H1 (cell line): ENCODE results near the gene MBNL3. TPM values are rescaled to one million over a fixed set of nuclear protein-coding genes. Genes with fewer than 3 reads are reported as not detected.

Source experiments
- CTCF ChIA-PET: fragments of 300-600 bp; sonication (Branson Sonifier 250); formaldehyde crosslinking; loops from one replicate; lab custom pipeline; 2021; ENCODE audit not compliant: partially characterized antibody; lab: Charles Lee
- POLR2A ChIA-PET: fragments of 300-600 bp; sonication (Branson Sonifier 250); formaldehyde crosslinking; loops from one replicate; lab custom pipeline; 2021; ENCODE audit warnings: inconsistent platforms; ENCODE audit not compliant: partially characterized antibody; lab: Charles Lee
- DNase-seq, 2 experiments: peaks; one replicate each; pipeline versions ENCODE4 v3.0.0 to v3.0.0-alpha.2; 2010 to 2022; ENCODE audit warnings: low spot score in 2 of 2, low read depth in 1 of 2, mixed read lengths in 1 of 2
- FAIRE-seq: peaks from 2 replicates; lab custom pipeline; 2011; peaks lifted over from hg19 to GRCh38; lab: Jason Lieb, UNC
- H2AFZ ChIP-seq: 2 replicates; pipeline ENCODE4 v1.8.1; 2012; ENCODE audit warnings: low read length, inconsistent platforms
- H2AK5ac ChIP-seq: 2 replicates; pipeline ENCODE4 v1.6.1; 2013; ENCODE audit warnings: low read depth, low read length
- H2BK120ac ChIP-seq: replicated peaks from 2 replicates; pipeline ENCODE3; 2013; ENCODE audit warnings: low read depth, low read length, inconsistent platforms
- H2BK12ac ChIP-seq: 2 replicates; pipeline ENCODE4 v1.6.1; 2013; ENCODE audit warnings: low read depth, low read length
- H2BK15ac ChIP-seq: 2 replicates; pipeline ENCODE4 v1.6.1; 2013; ENCODE audit warnings: low read length
- H2BK20ac ChIP-seq: 2 replicates; pipeline ENCODE4 v1.6.1; 2013; ENCODE audit warnings: low read length
- H2BK5ac ChIP-seq: 2 replicates; pipeline ENCODE4 v1.6.1; 2013; ENCODE audit warnings: low read depth, low read length
- H3K14ac ChIP-seq: 2 replicates; pipeline ENCODE4 v1.6.1; 2013; ENCODE audit warnings: inconsistent platforms; ENCODE audit not compliant: insufficient read length
- H3K18ac ChIP-seq: 2 replicates; pipeline ENCODE4 v1.6.1; 2013; ENCODE audit warnings: low read length; ENCODE audit errors: extremely low read depth
- H3K23ac ChIP-seq: 2 replicates; pipeline ENCODE4 v1.6.1; 2013; ENCODE audit warnings: inconsistent platforms; ENCODE audit not compliant: insufficient read length
- H3K23me2 ChIP-seq: 2 replicates; pipeline ENCODE4 v1.6.1; 2013; ENCODE audit warnings: low read depth, low read length
- H3K27ac ChIP-seq: 2 replicates; pipeline ENCODE4 v1.6.1; 2011; ENCODE audit warnings: low read depth, low read length, inconsistent platforms
- H3K27me3 ChIP-seq, 4 experiments: replicated peaks in 1 of 4; 1 replicate in 1 of 4; 2 replicates in 3 of 4; pipeline versions ENCODE4 v1.6.1 to v1.8.1; 2011 to 2013; ENCODE audit warnings: low read length in 3 of 4, mild to moderate bottlenecking in 3 of 4, inconsistent platforms in 2 of 4, mixed read lengths in 2 of 4, moderate library complexity in 1 of 4; ENCODE audit not compliant: control insufficient read depth in 3 of 4, insufficient read depth in 3 of 4; ENCODE audit errors: extremely low read depth in 1 of 4
- H3K36me3 ChIP-seq, 4 experiments: 2 replicates each; pipeline versions ENCODE4 v1.6.1 to v1.8.1; 2011 to 2013; ENCODE audit warnings: mild to moderate bottlenecking in 4 of 4, low read length in 3 of 4, moderate library complexity in 2 of 4, control low read depth in 1 of 4, inconsistent platforms in 1 of 4; ENCODE audit not compliant: insufficient read depth in 4 of 4, control insufficient read depth in 2 of 4
- H3K4ac ChIP-seq: replicated peaks from 2 replicates; pipeline ENCODE3; 2013; ENCODE audit warnings: low read length, low read depth, mixed read lengths, inconsistent platforms; ENCODE audit not compliant: insufficient read length
- H3K4me1 ChIP-seq, 4 experiments: replicated peaks in 1 of 4; 1 replicate in 1 of 4; 2 replicates in 3 of 4; pipeline versions ENCODE4 v1.6.1 to v1.8.1; 2011 to 2013; ENCODE audit warnings: low read length in 3 of 4, inconsistent platforms in 2 of 4, mixed read lengths in 1 of 4; ENCODE audit not compliant: insufficient read depth in 4 of 4, control insufficient read depth in 3 of 4
- H3K4me2 ChIP-seq, 2 experiments: 2 replicates each; pipeline versions ENCODE4 v1.6.1 to v1.8.1; 2011 to 2013; ENCODE audit warnings: low read depth in 2 of 2, low read length in 2 of 2, control low read depth in 1 of 2, inconsistent platforms in 1 of 2, mild to moderate bottlenecking in 1 of 2; ENCODE audit not compliant: insufficient read depth in 1 of 2
- H3K4me3 ChIP-seq, 4 experiments: fragments of 200-600, 300-600 bp in 1 of 4; sonication (generic), shearing (Covaris generic), sonication (Bioruptor Twin) in 1 of 4; 2 replicates each; pipeline versions ENCODE4 v1.5.1 to v1.8.1; 2011 to 2016; ENCODE audit warnings: low read length in 4 of 4, low read depth in 3 of 4, control low read depth in 2 of 4, inconsistent platforms in 2 of 4, mild to moderate bottlenecking in 2 of 4, mixed read lengths in 1 of 4, moderate library complexity in 1 of 4; ENCODE audit not compliant: insufficient read depth in 2 of 4; ENCODE audit errors: extremely low read depth in 1 of 4
- H3K56ac ChIP-seq: replicated peaks from 2 replicates; pipeline ENCODE3; 2013; ENCODE audit warnings: low read depth, mild to moderate bottlenecking, mixed read lengths, low read length, inconsistent platforms; ENCODE audit not compliant: insufficient read length
- H3K79me1 ChIP-seq: 2 replicates; pipeline ENCODE4 v1.6.1; 2013; ENCODE audit warnings: low read depth, low read length, control low read depth
- H3K79me2 ChIP-seq, 2 experiments: 2 replicates each; pipeline versions ENCODE4 v1.6.1 to v1.8.1; 2012 to 2013; ENCODE audit warnings: low read length in 2 of 2, mild to moderate bottlenecking in 2 of 2, inconsistent platforms in 1 of 2; ENCODE audit not compliant: insufficient read depth in 2 of 2, control insufficient read depth in 1 of 2
- H3K9ac ChIP-seq, 4 experiments: replicated peaks in 1 of 4; 1 replicate in 1 of 4; 2 replicates in 3 of 4; pipeline versions ENCODE4 v1.6.1 to v1.8.1; 2011 to 2013; ENCODE audit warnings: low read depth in 3 of 4, low read length in 3 of 4, control low read depth in 2 of 4, mild to moderate bottlenecking in 2 of 4, moderate library complexity in 2 of 4, inconsistent platforms in 1 of 4; ENCODE audit errors: extremely low read depth in 1 of 4
- H3K9me3 ChIP-seq, 2 experiments: 2 replicates each; pipeline versions ENCODE4 v1.6.1 to v1.8.1; 2012 to 2013; ENCODE audit warnings: mild to moderate bottlenecking in 2 of 2, moderate library complexity in 2 of 2, control low read depth in 1 of 2, inconsistent platforms in 1 of 2, low read depth in 1 of 2, low read length in 1 of 2, mixed read lengths in 1 of 2; ENCODE audit not compliant: insufficient read depth in 2 of 2
- H4K20me1 ChIP-seq, 2 experiments: replicated peaks in 1 of 2; 2 replicates each; pipeline versions ENCODE3 to v1.8.1; 2011 to 2013; ENCODE audit warnings: inconsistent platforms in 2 of 2, low read length in 2 of 2, mild to moderate bottlenecking in 1 of 2; ENCODE audit not compliant: insufficient read depth in 2 of 2, control insufficient read depth in 1 of 2
- H4K5ac ChIP-seq: 2 replicates; pipeline ENCODE4 v1.6.1; 2013; ENCODE audit warnings: low read length, low read depth, mixed read lengths, inconsistent platforms; ENCODE audit not compliant: insufficient read length
- H4K8ac ChIP-seq: 2 replicates; pipeline ENCODE4 v1.8.0; 2013; ENCODE audit warnings: mild to moderate bottlenecking, moderate library complexity, low read length, inconsistent platforms; ENCODE audit not compliant: insufficient read depth; ENCODE audit errors: extremely low read depth
- H4K91ac ChIP-seq: replicated peaks from 2 replicates; pipeline ENCODE3; 2013; ENCODE audit warnings: low read length, mixed read lengths, inconsistent platforms; ENCODE audit not compliant: insufficient read length
- ASH2L ChIP-seq: fragments of 200-600, 300-600 bp; sonication (generic); IDR thresholded peaks from one replicate; pipeline ENCODE4 v1.7.1; 2017; ENCODE audit warnings: low read length
- CTCF ChIP-seq, 3 experiments: IDR thresholded peaks; 1 replicate in 2 of 3; 2 replicates in 1 of 3; pipeline versions ENCODE4 v1.5.1 to v1.6.1; 2011; ENCODE audit warnings: low read length in 3 of 3, mild to moderate bottlenecking in 3 of 3, inconsistent platforms in 2 of 3, low read depth in 1 of 3, moderate library complexity in 1 of 3; ENCODE audit not compliant: insufficient read depth in 1 of 3; ENCODE audit errors: control extremely low read depth in 1 of 3
- RAD21 ChIP-seq, 2 experiments: IDR thresholded peaks in 1 of 2; conservative IDR thresholded peaks in 1 of 2; 2 replicates each; pipeline ENCODE4 v1.6.1; 2011; ENCODE audit warnings: low read depth in 2 of 2, low read length in 2 of 2, improper control_type of control experiment in 1 of 2, inconsistent platforms in 1 of 2, mild to moderate bottlenecking in 1 of 2, moderate library complexity in 1 of 2
- RBBP5 ChIP-seq: IDR thresholded peaks from 2 replicates; pipeline ENCODE4 v1.7.1; 2012; ENCODE audit warnings: low read depth, mild to moderate bottlenecking, inconsistent platforms, low read length, moderate library complexity, borderline replicate concordance
- WGBS, 2 experiments: shearing (Covaris generic) in 1 of 2; methylation state at CpG; one replicate each; pipeline versions ENCODE4 v1.1.6 to v1.1.7; 2013 to 2015; ENCODE audit warnings: low lambda C conversion rate in 2 of 2, mixed read lengths in 2 of 2, inconsistent platforms in 1 of 2, low coverage in 1 of 2, missing lambda C conversion rate in 1 of 2; ENCODE audit not compliant: insufficient replicate concordance in 2 of 2, insufficient coverage in 1 of 2, insufficient read length in 1 of 2; ENCODE audit errors: extremely low coverage in 1 of 2, missing lambda C conversion rate in 1 of 2; 5-methylcytosine and 5-hydroxymethylcytosine counted together
- polyA plus RNA-seq, 7 experiments: library from polyadenylated mRNA; depleted of rRNA in 3 of 7; stranded (reverse) in 5 of 7; unstranded in 2 of 7; fragments of >200 nt in 5 of 7; fragments of 200-250 nt in 2 of 7; gene quantifications; 1 replicate in 5 of 7; 2 replicates in 1 of 7; 4 replicates in 1 of 7; pipeline versions ENCODE4 v1.2.1 to v1.2.3, GENCODE V29; 2011 to 2013; ENCODE audit warnings: missing spikeins in 2 of 7, mixed read lengths in 2 of 7
- total RNA-seq: library from RNA; stranded (reverse); fragmentation: NEBNext Ultra II Directional; extraction: Animal tissue kit (Norgen Biotek cat#: 25700); gene quantifications from 2 replicates; pipeline ENCODE4 v1.2.1, GENCODE V29; 2021

The MBNL3 gene
- total and polyA plus RNA-seq, 2 of the 8 experiments (the other 6 are each of a cell fraction or from before 2014, with no cell fraction given) = 3.5 to 4.3 TPM

DNA sequence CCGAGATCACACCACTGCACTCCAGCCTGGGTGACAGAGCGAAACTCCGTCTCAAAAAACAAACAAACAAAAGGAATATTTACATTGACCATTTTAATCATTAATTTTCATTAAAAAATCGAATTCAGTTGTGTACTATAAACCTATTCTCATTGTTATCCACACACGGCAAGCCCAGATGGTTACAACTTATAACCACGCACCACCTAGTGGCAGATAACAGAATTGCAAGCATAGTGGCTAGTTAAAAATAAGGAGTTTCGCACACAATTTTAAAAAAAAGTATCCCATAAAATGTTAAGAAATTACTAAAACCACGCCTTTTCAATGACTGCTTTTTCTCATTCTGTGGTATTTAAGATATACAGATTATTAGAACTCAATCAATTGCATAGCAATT, 25.4 kb downstream of the MBNL3 start:
- H4K5ac ChIP-seq = no peak overlapping the region
- FAIRE-seq (peak; percentile 86), DNase-seq (peak in 1 of 2 experiments; percentile 47)
- no peak overlapping the region for H3K27ac ChIP-seq
- no peaks in the 10 kb centered on the region for H3K79me2 ChIP-seq
- H3K4me1 ChIP-seq = no peaks in the 10 kb centered on the region
- no peak overlapping the region for H2BK20ac ChIP-seq
- H3K23me2 ChIP-seq = no peaks in the 10 kb centered on the region
- no peak overlapping the region for H3K4ac ChIP-seq
- H3K14ac ChIP-seq = no peak overlapping the region
- H4K8ac ChIP-seq = no peak overlapping the region
- peak; percentile 44 to 62 for TF ChIP-seq RAD21 (IDR thresholded peaks at IDR 0.05 in 1 of 2, conservative IDR thresholded peaks at IDR 0.05 in 1 of 2; ENCODE audit: low read depth in 2 of 2, low read length in 2 of 2)
- TF ChIP-seq RBBP5 = no peak
- no peak for TF ChIP-seq ASH2L
- peak in 2 of 3 experiments; percentile 35 to 50; a peak in 2 of 4 replicates for TF ChIP-seq CTCF (IDR thresholded peaks at IDR 0.05; ENCODE audit: control extremely low read depth in 1 of 3, insufficient read depth in 1 of 3, low read depth in 1 of 3, low read length in 3 of 3)
- TF ChIP-seq, all 59 proteins: peak for 2
- H3K4me2 ChIP-seq = no peak overlapping the region
- ChIA-PET POLR2A (no interaction called here), CTCF (interaction anchor here (0.9 to 2.1 kb wide), 6 partner anchors 9 to 171 kb away, joined by 3 to 12 read pairs (median 4); no protein-coding TSS in a partner anchor)
- no peak overlapping the region for H2BK5ac ChIP-seq
- H3K56ac ChIP-seq = no peak overlapping the region
- no peak overlapping the region for H2BK120ac ChIP-seq
- H3K18ac ChIP-seq = no peak overlapping the region
- no peak overlapping the region for H3K23ac ChIP-seq
- no peaks in the 10 kb centered on the region for H3K27me3 ChIP-seq
- H2AK5ac ChIP-seq = no peak overlapping the region
- no peak overlapping the region for H4K91ac ChIP-seq
- no peak overlapping the region for H2BK12ac ChIP-seq
- no peak overlapping the region for H3K9ac ChIP-seq
- H2BK15ac ChIP-seq = no peak overlapping the region
- H3K79me1 ChIP-seq = no peaks in the 10 kb centered on the region
- no peak overlapping the region for H2AFZ ChIP-seq
- H4K20me1 ChIP-seq = no peaks in the 10 kb centered on the region
- no peak overlapping the region for H3K4me3 ChIP-seq
- 68% methylated on average over 8 of the region's 8 CpGs; no CpG with 5 or more reads in 1 of the 2 experiments for WGBS, 2 experiments
- H3K36me3 ChIP-seq = no peaks in the 10 kb centered on the region
- no peaks in the 10 kb centered on the region for H3K9me3 ChIP-seq
